ENCODE measurements around the gene GPAT2. TPM values are rescaled to one million over a fixed set of nuclear protein-coding genes. Genes with fewer than 3 reads are reported as not detected.
"Not testable (repeated sequence)": the region's sequence is repeated elsewhere in the genome, so short reads cannot be mapped to it uniquely, and the experiment has no call there.

GPAT2 gene
- total RNA-seq, 8 experiments from 2014 or later, result 0.05 to 3.2 (median 0.41) TPM

DNA sequence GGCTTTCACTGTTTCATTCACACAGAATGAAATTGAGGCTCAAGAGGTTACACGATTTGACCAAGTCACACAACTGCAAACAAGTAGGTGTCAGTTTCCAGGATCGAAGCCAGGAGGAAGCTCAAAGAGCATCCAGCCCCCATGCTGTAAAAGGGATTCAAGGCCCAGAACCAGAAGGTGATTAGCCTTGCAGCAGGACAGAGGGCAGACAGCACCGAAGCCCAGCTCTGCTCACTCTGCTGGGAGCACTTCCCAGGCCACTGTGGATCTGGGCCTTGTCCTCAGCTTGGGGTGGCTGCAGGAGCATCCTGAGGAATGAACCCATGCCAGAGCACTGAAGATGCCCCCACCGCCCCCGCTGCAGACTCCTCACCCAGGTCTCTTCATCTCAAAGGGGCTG, 27.8 kb upstream of the GPAT2 start:
- ATAC-seq (replicated peaks in 6 of 8); H3K27ac ChIP-seq; H3K4me3 ChIP-seq; H3K4me1 ChIP-seq (replicated peaks in 1 of 2): not testable (repeated sequence)
- WGBS, 10 experiments, result 100% methylated on average over 1 of the region's 5 CpGs; no CpG with 5 or more reads in 9 of the 10 experiments
- in situ Hi-C loops (cut with MboI; ENCODE audit: low pct_unique_long_range_greater_than_20kb in 2 of 9, low sequenced_read_pairs in 9 of 9, unreplicated experiment in 9 of 9), result loop anchor here in 2 of 9 experiments (25.0 kb wide), 1 partner anchor 1600 kb away; the partner anchor contains the start of genes ACTR1B (in 2 of the 2) and C2orf92 (in 2 of the 2)

DNA sequence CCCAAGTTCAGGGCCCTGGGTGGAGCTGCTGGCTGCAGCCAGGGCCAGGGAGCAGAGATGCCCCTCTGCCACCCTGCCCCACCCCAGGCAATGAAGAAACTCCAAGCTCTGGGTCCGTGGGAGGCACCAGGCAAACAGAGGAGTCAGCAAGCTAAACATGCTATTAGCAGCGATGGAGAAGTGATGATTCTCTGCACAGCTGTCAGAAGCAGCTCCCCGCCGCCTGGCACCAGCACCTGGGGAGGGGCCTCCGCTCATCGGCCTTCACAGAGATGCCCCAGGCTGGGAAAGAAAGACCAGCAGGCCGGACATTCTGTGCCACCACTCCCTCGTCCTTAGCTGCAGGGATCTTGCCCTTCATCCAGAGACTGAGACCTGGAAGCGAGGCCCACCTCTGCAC, 27.2 kb upstream of the GPAT2 start:
- WGBS, 10 experiments, result 80% methylated on average over 1 of the region's 9 CpGs; no CpG with 5 or more reads in 9 of the 10 experiments
- H3K4me3 ChIP-seq; H3K4me1 ChIP-seq (replicated peaks in 1 of 2); ATAC-seq (replicated peaks in 6 of 8); H3K27ac ChIP-seq: not testable (repeated sequence)
- in situ Hi-C loops (cut with MboI; ENCODE audit: low pct_unique_long_range_greater_than_20kb in 2 of 9, low sequenced_read_pairs in 9 of 9, unreplicated experiment in 9 of 9), result loop anchor here in 2 of 9 experiments (25.0 kb wide), 1 partner anchor 1600 kb away; the partner anchor contains the start of genes ACTR1B (in 2 of the 2) and C2orf92 (in 2 of the 2)

DNA sequence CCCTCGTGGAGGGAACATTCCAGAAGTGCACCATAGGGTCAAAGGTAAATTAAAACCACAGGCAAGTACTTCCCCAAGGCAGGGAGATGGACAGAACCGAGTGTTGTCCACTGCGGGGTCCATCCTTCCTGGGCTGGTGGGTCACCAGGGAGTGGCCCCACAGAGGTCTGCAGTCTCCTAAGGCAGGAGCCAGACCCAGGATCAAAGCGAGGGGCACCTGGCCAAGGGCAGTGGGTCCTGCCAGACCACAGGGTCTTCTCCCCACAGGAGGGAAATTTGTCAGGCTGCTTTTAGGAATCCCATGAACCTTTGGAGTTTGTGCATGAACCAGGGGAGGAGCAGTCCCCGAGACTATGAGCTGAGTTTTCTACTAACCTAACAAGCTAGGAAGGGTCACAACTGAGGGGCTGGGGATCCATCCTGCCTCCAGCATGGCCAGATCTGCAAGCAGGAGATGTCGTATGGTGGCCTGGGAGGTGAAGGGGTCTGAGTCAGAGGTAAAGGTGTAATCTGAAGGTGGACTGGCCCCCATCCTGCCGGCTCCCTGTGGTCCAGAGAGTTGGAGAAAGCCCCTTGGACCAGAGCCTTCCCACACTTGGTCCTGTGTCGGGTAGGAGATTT, 26.6 kb upstream of the GPAT2 start:
- H3K27ac ChIP-seq; H3K4me1 ChIP-seq (replicated peaks in 1 of 2); ATAC-seq (replicated peaks in 6 of 8); H3K4me3 ChIP-seq: not testable (repeated sequence)
- WGBS, 10 experiments, result 80% methylated on average over 1 of the region's 8 CpGs; no CpG with 5 or more reads in 9 of the 10 experiments
- in situ Hi-C loops (cut with MboI; ENCODE audit: low pct_unique_long_range_greater_than_20kb in 2 of 9, low sequenced_read_pairs in 9 of 9, unreplicated experiment in 9 of 9), result loop anchor here in 2 of 9 experiments (25.0 kb wide), 1 partner anchor 1601 kb away; the partner anchor contains the start of genes ACTR1B (in 2 of the 2) and C2orf92 (in 2 of the 2)

DNA sequence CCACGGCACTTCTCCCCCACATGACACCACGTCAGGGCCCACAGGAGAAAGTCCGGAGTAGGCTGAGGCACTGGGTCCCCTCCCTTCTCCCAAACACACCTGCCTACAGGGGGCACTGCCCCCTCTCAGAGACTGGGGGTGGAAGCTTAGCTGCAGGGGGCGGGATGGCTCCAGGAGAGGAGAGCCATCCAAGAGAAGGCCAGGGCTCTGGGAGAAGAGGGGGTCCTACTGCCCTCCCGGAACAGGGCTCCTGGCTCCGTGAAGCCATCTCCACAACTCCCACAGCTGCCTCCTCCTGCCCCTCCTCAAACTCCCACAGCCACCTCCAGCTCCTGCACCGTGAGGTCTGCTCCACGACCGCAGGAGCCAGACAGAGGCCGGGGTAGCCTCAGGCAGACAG, 25.6 kb upstream of the GPAT2 start:
- in situ Hi-C loops (cut with MboI; ENCODE audit: low pct_unique_long_range_greater_than_20kb in 2 of 9, low sequenced_read_pairs in 9 of 9, unreplicated experiment in 9 of 9), result loop anchor here in 2 of 9 experiments (25.0 kb wide), 1 partner anchor 1602 kb away; the partner anchor contains the start of genes ACTR1B (in 2 of the 2) and C2orf92 (in 2 of the 2)
- H3K4me3 ChIP-seq; ATAC-seq (replicated peaks in 6 of 8); H3K4me1 ChIP-seq (replicated peaks in 1 of 2); H3K27ac ChIP-seq: not testable (repeated sequence)
- WGBS, 10 experiments, result no CpG with 5 or more reads among the region's 10 CpGs

DNA sequence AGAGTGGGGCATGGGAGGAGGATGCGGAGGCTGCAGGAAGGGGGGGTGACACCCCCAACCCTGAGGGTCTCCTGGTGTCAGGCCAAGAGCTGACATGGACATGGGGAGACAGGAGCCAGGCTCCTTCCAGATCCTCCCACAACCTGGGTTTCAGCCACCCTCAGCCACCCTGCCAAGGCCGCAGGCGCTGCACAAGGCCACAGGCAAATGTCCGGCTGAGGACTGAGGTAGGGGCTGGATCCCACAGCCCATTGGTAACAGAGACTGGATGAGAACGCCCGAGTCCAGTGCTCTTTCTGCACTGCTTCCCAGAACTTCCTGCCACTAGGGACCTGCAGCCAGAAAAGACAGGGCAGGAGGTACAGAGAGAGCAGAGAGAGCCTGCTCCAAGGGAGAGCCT, 24.7 kb upstream of the GPAT2 start:
- in situ Hi-C loops (cut with MboI; ENCODE audit: low pct_unique_long_range_greater_than_20kb in 2 of 9, low sequenced_read_pairs in 9 of 9, unreplicated experiment in 9 of 9), result loop anchor here in 2 of 9 experiments (25.0 kb wide), 1 partner anchor 1603 kb away; the partner anchor contains the start of genes ACTR1B (in 2 of the 2) and C2orf92 (in 2 of the 2)
- not testable (repeated sequence) for H3K4me1 ChIP-seq (replicated peaks in 1 of 2); H3K4me3 ChIP-seq; H3K27ac ChIP-seq; ATAC-seq (replicated peaks in 6 of 8)
- no CpG with 5 or more reads among the region's 6 CpGs for WGBS, 10 experiments

DNA sequence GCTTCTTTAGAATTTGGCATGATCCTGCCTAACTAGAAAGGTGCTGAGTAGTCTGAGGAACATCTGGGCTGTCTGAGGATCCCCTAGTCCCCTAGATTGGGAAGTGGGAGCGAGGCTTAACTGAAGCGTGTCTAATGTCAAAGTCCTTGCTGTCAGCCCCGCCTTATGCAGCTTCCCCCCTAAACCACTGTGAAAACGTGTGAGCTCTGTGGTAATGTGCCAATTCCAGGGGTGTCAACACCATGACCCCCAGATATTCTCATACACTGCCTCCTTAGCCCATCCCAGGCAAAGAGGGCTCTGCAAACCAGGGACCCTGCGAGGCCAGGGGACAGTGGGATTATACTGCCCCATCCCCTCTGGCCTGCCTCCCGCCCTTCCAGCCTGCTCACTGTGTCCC, 21.1 kb upstream of the GPAT2 start:
- not testable (repeated sequence) for H3K27ac ChIP-seq; H3K4me3 ChIP-seq; ATAC-seq (replicated peaks in 6 of 8); H3K4me1 ChIP-seq (replicated peaks in 1 of 2)
- no CpG with 5 or more reads among the region's 6 CpGs for WGBS, 10 experiments
- in situ Hi-C loops (cut with MboI; ENCODE audit: low pct_unique_long_range_greater_than_20kb in 2 of 9, low sequenced_read_pairs in 9 of 9, unreplicated experiment in 9 of 9), result loop anchor here in 2 of 9 experiments (25.0 kb wide), 1 partner anchor 1606 kb away; the partner anchor contains the start of genes ACTR1B (in 2 of the 2) and C2orf92 (in 2 of the 2)

DNA sequence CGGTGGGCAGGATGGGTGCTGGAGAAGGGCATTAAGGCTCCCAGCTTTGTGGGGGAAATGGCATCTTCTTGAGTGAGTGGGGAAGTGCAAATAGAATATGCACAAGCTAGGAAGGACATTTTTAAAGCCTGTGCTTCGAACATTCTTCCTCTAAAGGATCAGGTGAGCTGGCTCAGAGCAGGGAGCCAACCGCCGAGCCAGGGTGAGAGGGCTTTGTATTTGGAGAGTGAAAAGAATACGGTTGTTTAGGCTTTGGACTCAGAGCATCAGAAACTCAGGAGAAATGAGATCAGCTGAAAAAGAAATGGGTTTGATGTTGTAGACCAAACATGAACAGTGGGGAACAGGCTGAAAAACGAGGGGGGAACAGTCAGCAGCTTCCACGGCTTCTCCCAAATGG, 19.8 kb upstream of the GPAT2 start:
- not testable (repeated sequence) for H3K27ac ChIP-seq; H3K4me1 ChIP-seq (replicated peaks in 1 of 2); H3K4me3 ChIP-seq; ATAC-seq (replicated peaks in 6 of 8)
- in situ Hi-C loops (cut with MboI; ENCODE audit: low pct_unique_long_range_greater_than_20kb in 2 of 9, low sequenced_read_pairs in 9 of 9, unreplicated experiment in 9 of 9), result loop anchor here in 2 of 9 experiments (25.0 kb wide), 1 partner anchor 1608 kb away; the partner anchor contains the start of genes ACTR1B (in 2 of the 2) and C2orf92 (in 2 of the 2)
- WGBS, 10 experiments, result no CpG with 5 or more reads among the region's 7 CpGs

DNA sequence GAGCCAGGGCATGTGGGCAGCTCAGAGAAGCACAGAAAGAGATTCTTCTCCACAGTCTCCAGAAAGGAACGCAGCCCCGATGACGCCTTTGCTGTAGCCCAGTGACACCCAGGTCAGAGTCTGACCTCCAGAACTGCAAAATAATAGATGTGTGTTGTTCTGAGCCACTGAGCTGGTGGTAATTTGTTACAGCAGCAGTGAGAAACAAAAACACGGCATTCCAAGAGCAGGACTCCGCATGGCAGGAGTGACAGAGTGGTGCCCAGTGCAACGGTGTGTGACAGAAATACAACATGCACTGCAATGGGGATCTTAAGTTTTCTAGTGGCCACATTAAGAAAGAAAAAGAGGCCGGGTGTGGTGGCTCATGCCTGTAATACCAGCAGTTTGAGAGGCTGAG, 18.7 kb upstream of the GPAT2 start:
- H3K4me3 ChIP-seq; ATAC-seq (replicated peaks in 6 of 8); H3K27ac ChIP-seq; H3K4me1 ChIP-seq (replicated peaks in 1 of 2): not testable (repeated sequence)
- whole genome bisulfite sequencing, 10 experiments, result no CpG with 5 or more reads among the region's 7 CpGs
- in situ Hi-C loops (cut with MboI; ENCODE audit: low pct_unique_long_range_greater_than_20kb in 2 of 9, low sequenced_read_pairs in 9 of 9, unreplicated experiment in 9 of 9), result loop anchor here in 2 of 9 experiments (25.0 kb wide), 1 partner anchor 1609 kb away; the partner anchor contains the start of genes ACTR1B (in 2 of the 2) and C2orf92 (in 2 of the 2)

DNA sequence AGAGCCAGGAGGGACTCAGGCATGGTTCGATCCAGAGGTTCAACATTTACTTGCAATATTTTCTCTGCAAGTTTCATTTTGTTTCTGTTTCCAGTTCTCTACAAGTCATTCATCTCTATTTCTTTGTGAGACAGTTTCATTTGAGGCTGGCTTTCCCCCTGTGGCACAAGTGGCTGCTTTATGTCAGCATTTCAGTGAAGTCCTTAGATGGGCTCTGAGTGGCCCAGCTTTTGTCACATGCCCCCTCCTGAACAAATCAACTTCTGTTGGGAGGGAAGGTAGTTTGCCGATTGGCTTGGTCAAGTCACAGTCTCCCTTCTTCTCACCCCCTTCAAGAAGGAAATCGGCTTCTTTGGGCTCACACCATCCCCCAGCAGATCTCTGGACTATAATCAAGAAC, 17.9 kb upstream of the GPAT2 start:
- H3K4me3 ChIP-seq; ATAC-seq (replicated peaks in 6 of 8); H3K4me1 ChIP-seq (replicated peaks in 1 of 2); H3K27ac ChIP-seq: not testable (repeated sequence)
- no CpG with 5 or more reads among the region's 3 CpGs for WGBS, 10 experiments
- in situ Hi-C loops (cut with MboI; ENCODE audit: low pct_unique_long_range_greater_than_20kb in 2 of 9, low sequenced_read_pairs in 9 of 9, unreplicated experiment in 9 of 9), result loop anchor here in 2 of 9 experiments (25.0 kb wide), 1 partner anchor 1610 kb away; the partner anchor contains the start of genes ACTR1B (in 2 of the 2) and C2orf92 (in 2 of the 2)

DNA sequence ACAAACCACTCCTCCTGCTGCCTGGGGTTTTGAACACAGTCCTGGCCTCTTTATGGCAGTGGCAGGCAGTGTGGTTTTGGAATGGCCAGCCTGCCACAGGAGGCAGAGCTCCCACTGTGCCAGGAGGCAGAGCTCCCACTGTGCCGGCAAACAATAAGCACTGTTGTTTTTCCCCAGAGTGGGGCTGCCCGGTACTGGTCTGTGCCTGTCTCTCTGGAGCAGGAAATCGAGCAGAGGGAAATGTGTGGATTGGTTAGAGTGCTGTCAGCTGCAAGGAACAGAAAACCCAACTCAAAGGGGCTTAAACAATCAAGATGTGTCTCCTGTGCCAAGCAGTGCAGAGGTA, 15.2 kb upstream of the GPAT2 start:
- ATAC-seq (replicated peaks in 6 of 8), result peak in 4 of 8 experiments; percentile 19 to 68 (median 31)
- in situ Hi-C loops (cut with MboI; ENCODE audit: low pct_unique_long_range_greater_than_20kb in 2 of 9, low sequenced_read_pairs in 9 of 9, unreplicated experiment in 9 of 9), result loop anchor here in 2 of 9 experiments (25.0 kb wide), 1 partner anchor 1612 kb away; the partner anchor contains the start of genes ACTR1B (in 2 of the 2) and C2orf92 (in 2 of the 2)
- WGBS, 10 experiments, result no CpG with 5 or more reads among the region's 3 CpGs
- not testable (repeated sequence) for H3K4me1 ChIP-seq (replicated peaks in 1 of 2); H3K27ac ChIP-seq; H3K4me3 ChIP-seq

DNA sequence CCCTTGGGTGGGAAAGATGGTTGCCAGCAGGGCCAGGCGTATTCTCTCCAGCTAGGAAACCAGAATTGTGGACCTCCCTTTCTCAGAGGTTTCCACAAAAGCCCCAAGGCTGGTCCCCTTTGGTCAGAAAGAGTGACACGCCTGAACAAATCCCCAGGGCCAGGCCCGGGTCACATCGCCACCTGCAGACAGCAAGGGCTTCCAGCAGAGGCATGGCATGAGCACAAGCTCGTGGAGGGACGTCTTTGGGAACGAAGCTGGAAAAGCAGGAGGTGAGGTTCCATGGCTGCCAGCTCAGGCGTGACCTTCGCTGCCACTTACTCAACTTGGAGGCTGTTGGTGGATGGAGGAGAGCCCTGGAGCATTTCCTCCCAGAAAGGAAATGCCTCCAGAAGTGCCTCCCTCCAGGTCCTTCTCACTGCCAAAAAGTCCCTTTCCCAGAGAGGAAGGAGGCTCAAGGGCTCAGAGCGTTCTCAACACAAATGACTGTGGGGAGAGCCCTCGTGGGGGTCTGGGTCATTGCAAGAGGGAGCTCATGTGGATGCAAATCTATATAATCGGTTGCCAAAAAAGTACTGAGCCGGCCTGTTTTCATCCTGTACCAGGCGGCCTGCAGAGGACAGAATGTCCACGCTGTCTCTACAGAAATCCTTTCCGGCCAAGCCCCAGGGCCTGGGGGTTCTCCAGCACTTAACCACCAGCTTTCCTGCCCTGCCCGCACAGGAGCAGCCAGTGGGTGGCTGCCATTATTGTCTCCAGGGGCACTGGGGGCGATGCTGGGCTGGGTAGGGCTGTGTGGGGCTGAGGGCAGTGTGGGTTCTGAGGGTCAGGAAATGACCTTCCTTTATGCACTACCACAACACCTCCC, 14.6 kb upstream of the GPAT2 start:
- H3K4me3 ChIP-seq; H3K4me1 ChIP-seq (replicated peaks in 1 of 2); in situ Hi-C loops (cut with MboI; ENCODE audit: low pct_unique_long_range_greater_than_20kb in 2 of 9, low sequenced_read_pairs in 9 of 9, unreplicated experiment in 9 of 9); H3K27ac ChIP-seq: not testable (repeated sequence)
- WGBS, 10 experiments, result no CpG with 5 or more reads among the region's 18 CpGs
- peak in 7 of 8 experiments; percentile 8 to 85 (median 48) for ATAC-seq (replicated peaks in 6 of 8)

DNA sequence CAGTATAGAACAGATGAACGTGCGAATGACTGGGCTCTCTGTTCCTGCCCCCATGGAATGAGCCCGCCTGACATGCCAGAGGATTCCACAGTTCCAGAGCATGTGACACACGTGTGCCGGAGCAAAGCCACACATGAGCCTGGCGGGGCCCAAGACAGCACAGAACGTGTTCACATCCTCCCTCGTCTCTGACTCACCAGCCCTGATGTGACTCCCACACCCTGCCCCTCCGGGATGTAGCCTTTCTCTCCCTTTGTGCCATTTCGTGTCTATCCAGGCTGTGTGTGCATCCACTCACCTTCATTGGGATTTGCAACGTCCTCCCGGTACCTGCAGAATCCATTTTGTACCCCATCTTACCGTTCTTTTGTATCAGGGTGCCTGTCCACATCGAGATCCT, 838 bp upstream of the GPAT2 start:
- ATAC-seq (replicated peaks in 6 of 8), result peak in 2 of 8 experiments; percentile 37 to 39
- H3K4me1 ChIP-seq (replicated peaks in 1 of 2); H3K27ac ChIP-seq; in situ Hi-C loops (cut with MboI; ENCODE audit: low pct_unique_long_range_greater_than_20kb in 2 of 9, low sequenced_read_pairs in 9 of 9, unreplicated experiment in 9 of 9); H3K4me3 ChIP-seq: not testable (repeated sequence)
- no CpG with 5 or more reads among the region's 14 CpGs for WGBS, 10 experiments

DNA sequence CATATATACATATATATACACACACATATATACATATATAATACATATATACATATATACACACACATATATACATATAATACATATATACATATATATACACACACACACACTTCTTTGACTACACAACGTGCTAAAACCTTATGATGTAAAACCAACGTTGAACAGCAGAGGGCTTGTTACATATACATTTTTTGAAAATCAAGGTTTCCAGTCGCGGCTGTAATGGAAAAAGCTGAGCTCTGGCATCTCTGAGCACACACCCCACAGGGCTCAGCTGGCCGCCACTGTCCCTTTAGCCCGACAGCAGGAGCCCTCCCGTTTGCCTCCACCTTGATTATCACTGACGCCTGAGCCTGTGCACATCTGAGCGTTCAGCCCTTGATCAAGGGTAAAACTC, 719 bp downstream of the GPAT2 start:
- H3K4me1 ChIP-seq (replicated peaks in 1 of 2); H3K4me3 ChIP-seq; in situ Hi-C loops (cut with MboI; ENCODE audit: low pct_unique_long_range_greater_than_20kb in 2 of 9, low sequenced_read_pairs in 9 of 9, unreplicated experiment in 9 of 9); H3K27ac ChIP-seq: not testable (repeated sequence)
- ATAC-seq (replicated peaks in 6 of 8), result peak in 3 of 8 experiments; percentile 41 to 62 (median 42)
- no CpG with 5 or more reads among the region's 9 CpGs for WGBS, 10 experiments

Data from motor neuron (in vitro differentiated cells).